Mesothelial cell of epicardium (in vitro differentiated cells): ENCODE results near the gene ACBD3. TPM values are rescaled to one million over a fixed set of nuclear protein-coding genes. Genes with fewer than 3 reads are reported as not detected.
A peak's percentile ranks its signal among the peaks of the same experiment; 100 is the strongest.

Experiments
- DNase-seq, 2 experiments: peaks; one replicate each; pipeline ENCODE4 v3.0.0; 2021; ENCODE audit warnings: low spot score in 2 of 2; ENCODE audit not compliant: unreplicated experiment in 2 of 2
- H3K27ac Mint-ChIP-seq: 2 replicates; pipeline ENCODE4 v1.8.0; 2021; ENCODE audit warnings: mixed read lengths
- H3K27me3 Mint-ChIP-seq: 2 replicates; pipeline ENCODE4 v1.8.0; 2021; ENCODE audit warnings: low read depth, mixed read lengths
- H3K36me3 Mint-ChIP-seq: 2 replicates; pipeline ENCODE4 v1.8.0; 2021; ENCODE audit warnings: mixed read lengths
- H3K4me1 Mint-ChIP-seq: 2 replicates; pipeline ENCODE4 v1.8.0; 2021; ENCODE audit warnings: mixed read lengths
- H3K4me3 Mint-ChIP-seq: 2 replicates; pipeline ENCODE4 v1.8.0; 2021; ENCODE audit warnings: mild to moderate bottlenecking, moderate library complexity, mixed read lengths
- H3K9me3 Mint-ChIP-seq: 2 replicates; pipeline ENCODE4 v1.8.0; 2021; ENCODE audit warnings: mixed read lengths
- total RNA-seq: library from RNA; stranded (reverse); gene quantifications from 3 replicates; pipeline ENCODE4 v1.2.1, GENCODE V29; 2021
- TF ChIP-seq, protein P1 (sequence below): fragments of 200-600 bp; sonication (generic); IDR thresholded peaks from one replicate; pipeline ENCODE4 v1.5.0; 2021; ENCODE audit warnings: antibody characterized with exemption; ENCODE audit not compliant: unreplicated experiment

Gene ACBD3
- total RNA-seq, 1 donor from 2014 or later = 44.7 TPM

GRCh38 chr1:226097866-226098625 is 88.5 kb downstream of the ACBD3 start:
- H3K36me3 Mint-ChIP-seq = no peaks in the 10 kb centered on the region
- DNase-seq = no peak
- no peaks in the 10 kb centered on the region for H3K9me3 Mint-ChIP-seq
- H3K27ac Mint-ChIP-seq = peak overlapping the region; percentile 34
- TF ChIP-seq, protein P1, sequence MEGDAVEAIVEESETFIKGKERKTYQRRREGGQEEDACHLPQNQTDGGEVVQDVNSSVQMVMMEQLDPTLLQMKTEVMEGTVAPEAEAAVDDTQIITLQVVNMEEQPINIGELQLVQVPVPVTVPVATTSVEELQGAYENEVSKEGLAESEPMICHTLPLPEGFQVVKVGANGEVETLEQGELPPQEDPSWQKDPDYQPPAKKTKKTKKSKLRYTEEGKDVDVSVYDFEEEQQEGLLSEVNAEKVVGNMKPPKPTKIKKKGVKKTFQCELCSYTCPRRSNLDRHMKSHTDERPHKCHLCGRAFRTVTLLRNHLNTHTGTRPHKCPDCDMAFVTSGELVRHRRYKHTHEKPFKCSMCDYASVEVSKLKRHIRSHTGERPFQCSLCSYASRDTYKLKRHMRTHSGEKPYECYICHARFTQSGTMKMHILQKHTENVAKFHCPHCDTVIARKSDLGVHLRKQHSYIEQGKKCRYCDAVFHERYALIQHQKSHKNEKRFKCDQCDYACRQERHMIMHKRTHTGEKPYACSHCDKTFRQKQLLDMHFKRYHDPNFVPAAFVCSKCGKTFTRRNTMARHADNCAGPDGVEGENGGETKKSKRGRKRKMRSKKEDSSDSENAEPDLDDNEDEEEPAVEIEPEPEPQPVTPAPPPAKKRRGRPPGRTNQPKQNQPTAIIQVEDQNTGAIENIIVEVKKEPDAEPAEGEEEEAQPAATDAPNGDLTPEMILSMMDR = no peak
- peaks cover 29% of the 10 kb centered on the region for H3K27me3 Mint-ChIP-seq
- H3K4me1 Mint-ChIP-seq = peaks cover 13% of the 10 kb centered on the region
- H3K4me3 Mint-ChIP-seq = no peak overlapping the region

DNA sequence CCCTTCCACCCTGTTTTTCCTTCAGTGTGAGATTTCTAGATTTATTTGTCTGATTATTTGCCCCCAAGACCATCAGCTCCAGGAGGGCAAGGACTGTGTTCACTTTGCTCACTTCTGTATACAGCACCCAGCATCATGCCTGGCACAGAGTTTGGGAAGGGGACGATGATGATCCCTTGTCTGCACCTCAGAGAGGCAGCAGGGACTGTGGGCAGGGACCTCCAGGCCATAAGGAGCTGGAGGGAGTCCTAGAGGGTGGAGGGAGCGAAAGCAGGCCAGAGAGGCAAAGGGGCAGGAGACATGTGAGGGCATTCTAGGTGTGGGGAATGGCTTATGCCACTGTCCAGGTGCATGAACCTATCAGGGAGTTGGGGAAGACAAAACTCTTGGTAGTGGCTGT is 91.3 kb downstream of the ACBD3 start:
- H3K36me3 Mint-ChIP-seq = peaks cover 2% of the 10 kb centered on the region
- H3K9me3 Mint-ChIP-seq = peaks cover 3% of the 10 kb centered on the region
- no peak for DNase-seq
- no peak overlapping the region for H3K27ac Mint-ChIP-seq
- TF ChIP-seq, protein P1 = no peak
- H3K27me3 Mint-ChIP-seq = peaks cover 22% of the 10 kb centered on the region
- H3K4me3 Mint-ChIP-seq = no peak overlapping the region
- peaks cover 7% of the 10 kb centered on the region for H3K4me1 Mint-ChIP-seq

Other genes with a start within 250 kb of the ACBD3 start
- 0.38 to 0.74 TPM (median 0.57 TPM) in 3 replicates for gene LEFTY2, start 245.5 kb downstream of the ACBD3 start, total RNA-seq
- 21.2 to 22.9 TPM (median 21.5 TPM) in 3 replicates for gene SDE2, start 187.4 kb downstream of the ACBD3 start, total RNA-seq
- gene H3-3A, start 124.0 kb downstream of the ACBD3 start, total RNA-seq = 796 to 806 TPM (median 800 TPM) in 3 replicates
- 3.2 to 4.3 TPM (median 3.4 TPM) in 3 replicates for gene MIXL1, start 36.9 kb upstream of the ACBD3 start, total RNA-seq
- 7.5 to 8.9 TPM (median 8.8 TPM) in 3 replicates for gene LIN9, start 122.4 kb upstream of the ACBD3 start, total RNA-seq
- 94.7 to 101 TPM (median 95.3 TPM) in 3 replicates for gene PARP1, start 221.4 kb upstream of the ACBD3 start, total RNA-seq